T-helper 2 cell (primary cell): ENCODE measurements around the gene LSM10.
A peak's percentile ranks its signal among the peaks of the same experiment; 100 is the strongest.

Experiments used
- DNase-seq, 5 experiments: peaks; one replicate each; pipeline versions ENCODE4 v3.0.0 to v3.0.0-alpha.2; 2012 to 2022

LSM10 gene

DNA sequence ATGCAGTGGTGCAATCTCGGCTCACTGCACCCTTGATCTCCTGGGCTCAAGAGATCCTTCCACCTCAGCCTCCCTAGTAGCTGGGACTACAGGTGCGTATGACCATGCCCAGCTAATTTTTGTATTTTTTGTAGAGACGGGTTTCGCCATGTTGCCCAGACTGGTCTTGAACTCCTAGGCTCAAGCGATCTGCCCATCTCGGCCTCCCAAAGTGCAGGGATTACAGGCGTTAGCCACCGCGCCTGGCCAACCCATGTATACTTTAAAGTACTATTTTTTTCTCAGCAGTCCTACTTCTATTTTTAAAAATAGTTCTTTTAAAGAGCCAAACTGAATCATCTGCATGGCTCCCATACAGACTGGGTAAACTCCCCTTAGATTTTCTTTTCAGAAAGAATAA is 15.5 kb downstream of the LSM10 start:
- no peak for DNase-seq

DNA sequence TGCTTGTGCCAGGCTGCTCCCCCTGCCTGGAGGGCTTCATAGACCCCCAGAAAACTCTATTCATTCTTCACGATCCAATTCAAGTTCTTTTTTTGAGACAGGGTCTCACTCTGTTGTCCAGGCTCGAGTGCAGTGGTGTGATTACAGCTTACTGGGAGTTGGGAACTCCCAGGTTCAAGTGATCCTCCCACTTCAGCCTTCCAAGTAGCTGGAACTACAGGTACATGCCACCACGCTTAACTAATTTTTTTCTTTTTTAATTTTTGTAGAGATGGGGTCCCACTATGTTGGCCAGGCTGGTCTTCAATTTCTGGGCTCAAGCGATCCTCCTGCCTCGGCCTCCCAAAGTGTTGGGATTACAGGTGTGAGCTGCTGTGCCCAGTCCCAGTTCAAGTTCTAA is 16.3 kb downstream of the LSM10 start:
- no peak for DNase-seq

DNA sequence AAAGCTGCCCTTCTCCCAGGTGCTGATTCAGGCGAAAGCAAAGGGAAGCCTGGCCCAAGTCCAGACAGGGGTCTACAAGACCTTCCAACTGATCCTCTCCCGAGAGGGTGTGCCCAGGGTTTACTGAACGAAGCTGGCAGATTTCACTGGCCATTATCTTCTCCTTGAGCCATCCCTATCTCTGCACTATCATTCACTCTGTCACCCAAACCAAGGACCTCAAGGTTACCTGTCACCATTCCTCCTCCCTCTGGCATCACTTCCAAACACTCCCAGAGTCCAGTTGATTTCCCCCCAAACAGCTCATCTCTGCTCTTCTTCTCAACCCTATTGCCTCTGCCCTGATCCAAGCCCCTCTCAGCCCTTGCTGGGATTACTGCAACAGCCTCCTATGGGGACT is 16.9 kb downstream of the LSM10 start:
- no peak for DNase-seq

DNA sequence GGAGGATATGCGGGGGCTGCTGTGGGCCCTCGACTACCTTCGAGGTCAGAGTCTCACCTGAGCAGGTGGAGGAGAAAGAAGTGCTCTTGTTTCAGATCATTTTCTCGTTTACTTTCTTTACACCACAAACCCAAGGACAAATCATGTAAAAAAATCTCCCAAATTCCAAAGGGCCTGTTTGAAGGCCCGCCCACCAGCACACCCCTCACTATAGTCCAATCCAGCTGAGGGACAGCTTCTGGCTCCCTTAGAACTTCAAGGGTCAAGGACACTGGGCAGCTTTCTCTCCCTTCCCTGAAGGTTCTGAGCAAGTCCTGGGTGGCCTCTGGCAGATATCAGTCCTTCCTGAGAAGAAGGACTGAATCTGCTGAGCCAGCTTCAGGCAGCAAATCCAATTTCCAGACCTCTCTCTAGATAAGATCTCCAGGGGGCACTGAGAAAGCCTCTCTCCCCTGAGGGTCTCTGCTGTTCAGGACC is 17.5 kb downstream of the LSM10 start:
- no peak for DNase-seq

DNA sequence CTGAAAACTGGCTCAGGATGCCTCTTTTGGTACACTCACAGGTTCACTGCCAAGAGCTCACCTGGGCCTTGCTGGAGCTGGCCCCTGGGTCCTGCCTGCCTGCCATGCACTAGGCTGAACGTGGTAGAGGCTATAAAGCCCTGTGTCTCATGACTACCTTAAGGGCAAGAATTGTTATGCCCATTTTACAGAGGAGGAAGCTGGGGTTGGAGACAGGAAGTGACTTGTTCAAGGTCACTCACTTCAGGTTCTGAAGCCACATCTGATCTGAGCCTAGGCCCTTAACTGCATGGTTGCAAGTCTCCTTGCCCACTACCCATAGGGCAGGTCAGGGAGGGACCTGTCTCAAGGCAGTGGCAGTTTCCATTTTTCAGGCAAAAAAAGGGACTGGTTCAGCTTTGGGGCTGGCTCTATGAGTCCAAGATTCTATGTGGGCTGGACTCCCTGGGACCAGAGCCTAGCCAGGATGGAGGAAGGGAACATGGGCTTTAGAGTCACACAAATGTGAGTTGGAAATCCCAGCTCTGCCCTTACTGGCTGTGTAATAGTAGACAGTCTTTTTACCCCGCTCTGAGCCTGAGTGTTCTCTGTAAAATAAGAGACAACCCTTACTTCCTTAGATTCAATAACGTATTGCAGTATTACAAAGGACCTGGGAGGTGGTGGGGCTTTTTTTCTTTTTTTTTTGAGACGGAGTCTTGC is 19.8 kb downstream of the LSM10 start:
- DNase-seq = peak in 1 of 5 experiments; percentile 42

DNA sequence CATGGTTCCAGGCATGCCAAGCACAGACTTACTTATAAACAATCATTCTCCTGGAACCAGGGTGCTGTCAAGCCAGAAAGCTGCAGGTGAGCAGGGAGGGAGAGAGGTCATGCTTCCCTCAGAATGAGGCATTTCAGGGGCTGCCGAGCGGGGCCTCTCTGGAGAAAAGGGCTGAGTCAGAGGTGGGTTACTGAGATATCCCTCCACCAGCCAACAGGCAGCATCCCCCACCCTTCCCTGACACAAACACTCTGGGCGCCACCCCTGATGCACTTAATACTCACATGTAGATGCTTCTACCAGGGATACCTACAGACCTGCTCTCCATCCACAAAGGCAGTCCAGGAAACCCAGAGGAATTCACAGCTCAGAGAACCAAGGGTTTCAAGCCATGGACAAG is 25.1 kb downstream of the LSM10 start:
- DNase-seq = no peak

DNA sequence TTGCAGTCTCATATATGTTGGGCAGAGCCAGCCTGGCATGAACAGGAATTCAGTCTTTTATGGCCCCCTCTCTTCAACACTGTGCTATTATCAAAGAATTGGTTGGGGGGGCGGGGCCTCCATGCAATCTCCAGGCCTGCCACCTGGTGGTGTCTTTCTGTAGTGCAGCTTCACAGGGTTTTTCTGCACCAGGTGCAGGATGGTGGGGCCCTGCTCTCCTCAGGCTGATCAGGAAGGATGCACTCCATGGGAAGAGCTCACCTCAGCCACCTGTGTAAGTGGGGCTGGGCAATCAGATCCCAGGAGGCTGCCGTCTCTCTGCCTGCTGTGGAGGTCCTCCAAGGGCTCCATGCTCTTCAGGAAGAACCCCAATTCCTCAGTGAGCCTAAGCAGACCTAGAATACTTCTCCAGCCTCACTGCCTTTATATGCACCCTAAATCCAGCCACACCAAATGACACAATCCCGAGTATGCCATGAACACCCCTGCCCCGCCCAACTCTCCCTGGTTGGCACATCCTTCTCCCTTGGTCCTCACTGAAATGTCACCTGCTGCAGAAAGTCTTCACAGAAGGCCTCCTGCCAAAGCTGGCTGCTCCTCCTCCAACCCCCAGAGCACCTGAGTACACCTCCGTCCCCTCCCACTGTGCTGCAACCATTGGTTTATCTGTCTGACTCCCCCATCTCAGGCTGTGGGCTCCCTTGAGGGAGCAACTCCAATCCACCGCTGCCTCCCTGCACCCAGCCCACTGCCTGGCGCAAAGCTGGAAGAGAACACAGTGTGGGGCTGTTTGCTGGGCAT is 28.4 kb downstream of the LSM10 start:
- DNase-seq = peak; percentile 59 to 81 (median 75)

DNA sequence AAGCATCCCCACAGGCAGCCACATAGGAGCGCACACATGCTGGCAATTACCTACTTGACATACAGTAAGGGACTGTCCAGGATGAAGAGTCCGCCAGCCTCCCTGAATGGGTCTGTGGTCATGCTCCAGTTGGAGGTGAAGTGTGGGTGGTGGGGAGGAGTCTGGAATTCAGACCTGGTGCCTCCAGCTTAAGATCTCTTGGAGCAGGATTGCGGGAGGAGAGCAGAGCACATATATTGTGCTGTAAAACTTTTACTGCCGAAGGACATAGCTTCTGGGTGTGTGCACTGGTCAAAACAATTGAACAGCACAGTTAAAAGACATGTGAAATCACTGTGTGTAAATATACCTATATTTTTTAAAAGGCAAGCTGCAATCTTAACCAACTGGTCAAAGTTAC is 29.9 kb downstream of the LSM10 start:
- DNase-seq = no peak

DNA sequence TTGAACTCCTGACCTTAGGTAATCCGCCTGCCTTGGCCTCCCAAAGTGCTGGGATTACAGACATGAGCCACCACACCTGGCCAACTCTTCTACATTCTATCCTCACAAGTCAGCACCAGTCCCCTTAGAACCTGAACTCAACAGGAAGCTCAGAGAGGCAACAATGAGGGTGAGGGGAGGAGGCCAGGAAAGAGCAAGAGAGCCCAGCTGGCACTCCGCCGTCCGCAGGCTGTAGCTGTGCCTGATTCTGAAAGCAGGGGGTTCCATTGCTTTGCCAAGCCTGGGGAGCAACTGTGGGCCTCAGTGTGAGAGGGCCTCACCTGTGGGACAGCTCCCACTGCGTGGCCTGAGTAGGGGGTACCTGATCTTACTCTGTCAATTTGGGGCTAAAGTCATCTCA is 30.6 kb downstream of the LSM10 start:
- DNase-seq = peak in 2 of 5 experiments; percentile 16 to 42

DNA sequence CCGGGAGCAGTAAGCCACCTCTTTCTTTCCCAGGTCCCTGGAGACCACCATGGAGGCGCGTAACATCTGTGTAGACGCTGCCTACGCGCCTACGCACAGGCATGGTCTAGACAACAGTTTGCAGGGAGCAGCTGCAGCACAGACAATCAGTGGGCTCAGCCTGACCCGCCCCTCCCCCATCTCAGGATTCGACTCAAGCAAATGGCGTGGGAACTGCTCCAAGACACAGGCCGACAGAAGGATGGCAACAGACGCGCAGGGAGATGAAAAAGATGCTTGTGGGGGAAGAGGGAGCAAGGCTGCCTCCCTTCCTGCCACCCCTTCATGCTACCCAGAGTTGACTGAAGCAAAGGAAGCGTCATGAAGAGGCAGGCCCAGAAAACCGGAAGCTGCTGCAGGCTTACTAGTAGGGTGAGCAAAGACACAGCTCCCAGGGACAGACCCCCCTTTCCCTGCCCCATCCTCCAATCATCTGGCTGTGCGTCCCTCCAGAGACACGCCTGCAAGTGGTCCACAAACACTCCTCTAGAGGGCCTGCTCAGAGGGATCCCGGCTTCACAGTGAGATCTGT is 31.5 kb downstream of the LSM10 start:
- DNase-seq = peak in 3 of 5 experiments; percentile 43 to 82 (median 51)

DNA sequence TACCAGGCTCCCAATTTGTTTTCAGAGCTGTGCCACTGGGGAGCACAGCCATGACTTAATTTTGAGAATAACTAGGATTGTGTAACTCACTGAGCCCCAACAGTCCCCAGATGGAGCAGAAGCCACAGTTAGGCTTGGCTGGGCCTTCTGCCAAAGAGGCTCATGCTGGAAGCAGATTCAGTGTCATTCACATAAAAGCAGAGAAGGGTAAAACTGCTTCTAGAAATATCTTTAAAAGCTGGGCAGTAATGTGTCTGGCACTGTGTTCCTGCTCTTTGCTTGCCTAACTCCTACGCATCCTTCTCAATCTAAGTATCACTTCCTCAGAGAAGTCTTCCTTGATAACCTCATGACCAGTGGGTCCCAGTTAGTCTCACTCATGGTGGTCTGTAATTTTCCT is 32.3 kb downstream of the LSM10 start:
- DNase-seq = no peak

DNA sequence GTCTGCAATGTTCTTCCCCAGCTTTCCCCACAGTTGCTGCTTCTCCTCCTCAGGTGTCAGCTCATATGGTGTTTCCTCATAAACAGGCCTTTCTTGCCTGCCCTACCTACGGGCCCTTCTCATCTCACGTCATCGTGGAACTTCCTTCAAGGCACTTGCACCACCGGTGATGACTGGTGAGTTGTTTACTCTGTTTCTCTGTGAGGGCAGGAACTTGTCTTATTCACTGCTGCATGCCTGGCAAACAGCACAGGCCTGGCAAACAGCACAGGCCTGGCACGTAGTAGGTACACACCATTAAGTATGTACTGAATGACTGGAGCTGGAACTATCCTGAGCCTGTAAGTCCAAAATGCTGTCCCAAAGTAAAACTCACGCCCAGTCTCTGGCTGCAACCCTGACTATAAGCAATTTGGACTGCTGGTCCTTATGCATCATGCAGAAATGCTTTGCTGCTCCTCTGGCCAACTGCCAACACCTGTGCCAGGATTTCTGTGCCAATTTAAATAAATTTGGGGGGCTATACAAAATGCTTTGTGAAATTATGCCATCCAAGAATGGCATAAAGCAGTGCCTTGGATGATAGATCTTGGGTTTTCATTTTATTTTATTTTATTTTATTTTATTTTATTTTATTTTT is 37.7 kb downstream of the LSM10 start:
- peak in 1 of 5 experiments; percentile 69 for DNase-seq

DNA sequence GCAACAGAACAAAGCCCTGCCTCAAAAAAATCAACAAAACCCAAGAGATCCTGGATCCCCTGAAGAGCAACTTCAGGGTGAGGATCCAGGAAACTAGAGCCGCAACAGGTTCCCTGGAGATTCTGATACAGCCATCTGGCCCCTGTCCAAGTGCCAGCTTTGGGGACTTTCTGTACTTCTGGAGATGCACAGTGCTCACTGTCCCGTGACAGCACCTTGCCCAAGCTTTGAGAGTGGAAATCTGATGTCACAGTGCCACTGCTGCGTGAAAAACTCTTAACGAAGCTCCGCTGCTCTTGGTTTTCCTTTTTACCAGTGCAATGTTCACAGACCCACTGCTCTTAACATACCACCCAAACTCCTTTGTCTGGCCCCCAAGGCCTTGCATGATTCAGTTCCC is 38.3 kb downstream of the LSM10 start:
- DNase-seq = no peak

DNA sequence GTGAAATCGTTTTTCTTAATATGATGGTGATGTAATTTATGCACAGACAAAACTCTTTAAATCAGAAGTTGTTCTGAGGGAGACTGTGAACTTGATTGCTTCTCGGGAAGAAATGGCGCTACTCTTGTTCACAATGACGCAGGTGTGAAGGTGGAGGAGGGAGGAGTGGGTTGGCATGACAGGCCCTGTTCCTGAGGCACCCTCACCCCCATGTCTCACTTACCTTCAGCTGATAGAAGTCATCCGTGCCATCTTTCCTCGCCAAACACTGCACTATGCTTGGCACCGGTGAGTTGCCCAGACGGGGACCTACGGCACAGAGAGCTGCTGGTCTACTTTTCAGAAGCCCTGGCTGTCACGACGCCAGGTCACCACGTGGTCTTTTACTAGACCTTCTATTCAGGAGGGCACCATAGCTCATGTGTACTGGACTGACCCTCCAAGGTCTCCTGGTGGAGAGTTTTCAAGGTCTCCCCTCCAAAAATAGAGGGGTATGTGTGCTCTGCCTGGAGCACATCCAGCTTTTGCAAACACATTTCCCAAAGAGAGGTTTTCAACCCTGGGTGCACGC is 39.1 kb downstream of the LSM10 start:
- DNase-seq = no peak

DNA sequence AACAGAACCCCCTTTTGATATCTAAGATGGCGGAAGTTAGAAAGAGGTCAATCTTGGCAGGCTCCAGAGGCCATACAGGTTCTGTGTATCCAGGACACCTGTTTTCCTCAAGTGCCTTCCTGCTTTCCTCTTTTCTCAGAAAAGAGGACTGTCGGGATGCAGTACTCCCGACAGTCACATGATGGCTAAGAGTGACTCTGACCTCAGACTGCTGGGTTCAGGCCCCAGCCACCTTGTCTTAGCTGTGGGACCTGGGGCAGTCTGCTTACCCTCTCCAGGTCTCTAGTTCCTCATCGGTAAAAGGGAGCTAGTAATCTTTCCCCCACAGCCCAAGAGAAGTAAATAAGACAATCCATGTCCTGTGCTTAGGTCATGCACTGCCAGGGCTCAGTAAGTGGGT is 41.9 kb downstream of the LSM10 start:
- DNase-seq = no peak

DNA sequence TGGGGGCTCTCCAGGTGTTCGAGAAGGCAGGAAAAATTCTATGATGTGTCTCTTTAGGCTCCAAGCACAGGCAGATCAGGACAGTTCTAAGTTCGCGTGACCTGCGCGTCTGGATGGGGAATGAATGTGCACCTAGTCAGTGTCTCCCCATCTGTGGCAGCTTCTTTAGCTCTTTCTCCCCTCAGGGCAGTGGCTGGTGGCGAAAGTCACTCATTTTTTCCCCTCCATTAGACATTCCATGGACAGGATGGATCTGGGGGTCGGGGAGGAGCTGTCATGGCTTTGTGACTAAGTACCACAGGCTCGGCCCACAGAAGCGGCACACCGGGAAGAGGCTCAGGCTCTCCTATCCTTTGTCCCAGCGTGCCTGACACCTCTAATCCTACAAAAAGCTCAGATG is 43.2 kb downstream of the LSM10 start:
- no peak for DNase-seq

DNA sequence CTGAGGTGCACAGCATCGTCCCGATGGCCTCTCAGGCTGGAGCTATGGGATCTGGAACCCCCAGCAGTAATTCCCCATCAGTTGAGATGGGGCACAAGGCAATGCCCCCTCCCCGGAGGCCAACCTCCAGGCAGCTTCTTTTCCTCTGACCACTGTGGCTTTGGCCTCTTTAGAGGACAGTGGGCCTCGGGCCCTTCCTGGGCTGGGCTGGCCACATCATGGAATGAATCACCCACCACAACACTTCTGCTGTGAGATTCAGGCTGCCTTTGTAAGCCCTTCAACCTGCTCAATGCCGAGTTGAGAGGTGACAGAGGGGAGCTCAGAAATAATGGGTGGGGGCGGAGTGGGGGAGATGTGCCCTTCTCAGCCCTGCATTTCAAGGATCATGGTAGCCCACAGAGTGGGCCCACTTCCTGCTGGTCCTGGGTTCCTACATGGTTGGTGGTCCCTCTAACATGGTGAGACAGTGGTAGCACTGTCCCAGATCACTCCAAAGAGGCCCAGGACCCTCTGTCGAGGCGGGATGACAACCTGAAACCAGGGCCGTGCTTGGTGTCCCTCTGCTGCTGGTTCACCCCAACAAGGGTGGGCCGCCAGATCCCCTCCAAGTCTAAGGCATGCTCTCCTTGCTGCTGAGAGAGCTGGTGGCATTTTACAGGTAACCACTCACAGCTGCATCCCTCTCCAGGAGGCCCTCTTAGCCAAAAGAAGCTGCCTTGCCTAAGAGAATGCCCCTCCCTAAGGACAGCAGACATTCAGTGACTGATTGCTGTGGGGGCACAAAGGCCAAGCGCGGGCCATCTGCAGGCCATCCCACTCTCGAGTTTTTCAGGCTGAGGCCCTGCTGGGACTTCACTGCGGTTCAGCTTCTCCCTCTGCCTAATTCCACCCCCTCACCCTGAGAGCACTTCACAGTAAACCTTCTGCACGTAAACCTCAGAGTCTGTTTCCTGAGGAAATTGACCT is 44.5 kb downstream of the LSM10 start:
- no peak for DNase-seq

DNA sequence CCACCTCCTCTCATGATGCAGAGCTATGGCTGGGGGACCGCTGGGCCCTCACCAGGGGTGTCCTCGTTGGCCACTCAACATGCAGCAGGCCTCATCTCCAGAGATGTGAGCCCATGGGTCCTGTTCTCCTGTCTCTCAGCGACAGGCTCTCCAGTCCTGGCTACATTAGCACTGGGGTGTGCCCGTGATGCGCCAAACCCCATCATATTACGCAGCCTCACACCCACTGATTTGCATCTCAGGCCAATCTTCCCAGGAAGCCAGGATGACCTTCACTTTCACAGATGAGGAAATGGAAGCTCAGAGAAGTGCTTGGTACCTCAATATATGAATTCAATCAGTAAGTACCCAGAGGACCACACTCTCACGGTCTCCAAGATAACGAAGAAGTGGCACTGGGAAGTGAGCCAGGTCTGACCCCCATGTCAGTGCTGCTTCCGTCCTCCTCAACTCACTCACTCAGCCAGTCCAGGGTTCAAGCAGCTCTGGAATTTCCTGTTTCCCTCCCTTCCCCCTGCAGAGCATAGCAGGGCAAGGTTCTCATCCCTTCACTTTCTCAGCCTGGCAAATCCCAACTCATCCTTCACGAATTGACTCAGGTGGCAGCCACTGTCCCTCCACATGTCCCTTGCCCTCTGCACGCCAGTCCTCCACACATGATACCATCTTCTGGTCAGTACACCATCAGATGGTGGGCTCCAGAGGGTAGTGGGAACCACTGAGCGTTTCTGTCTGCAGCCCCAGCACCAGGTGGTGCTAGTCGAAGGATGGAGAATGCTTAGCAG is 45.4 kb downstream of the LSM10 start:
- DNase-seq = no peak

DNA sequence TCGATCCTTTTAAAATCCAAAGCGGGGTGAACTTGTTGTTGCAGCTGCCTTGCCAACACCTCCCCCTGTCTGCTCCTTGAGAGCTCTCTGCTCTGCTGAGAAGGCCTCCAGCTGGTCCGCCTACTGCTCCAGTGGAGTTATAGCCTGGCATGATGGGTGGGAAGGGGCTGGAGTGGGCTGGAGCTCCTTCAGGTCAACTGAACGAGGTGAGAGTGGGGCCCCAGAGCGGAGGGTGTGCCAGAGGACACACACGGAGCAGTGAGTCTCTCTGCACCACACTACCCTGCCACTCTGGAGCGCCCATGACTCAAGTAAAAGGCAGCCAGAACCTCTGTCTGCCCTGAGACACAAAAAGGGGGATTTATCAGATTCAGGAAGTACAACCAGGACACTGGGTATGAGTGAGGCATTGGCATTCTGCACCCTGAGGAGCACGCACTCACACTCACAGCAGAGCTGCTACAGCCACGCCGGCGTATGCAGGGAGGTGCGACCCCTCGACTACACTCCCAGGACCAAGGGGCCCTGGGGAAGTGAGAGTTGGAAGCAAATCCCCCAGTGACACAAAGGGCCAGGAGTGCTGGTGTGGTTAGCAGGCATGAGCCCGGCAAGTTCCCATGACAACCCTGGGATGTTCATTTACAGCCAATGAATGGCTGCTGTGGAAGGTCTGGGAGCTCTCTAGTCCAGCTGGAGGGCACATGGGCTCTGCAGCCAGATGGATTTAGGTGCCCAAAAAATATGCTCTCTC is 46.3 kb downstream of the LSM10 start:
- no peak for DNase-seq

DNA sequence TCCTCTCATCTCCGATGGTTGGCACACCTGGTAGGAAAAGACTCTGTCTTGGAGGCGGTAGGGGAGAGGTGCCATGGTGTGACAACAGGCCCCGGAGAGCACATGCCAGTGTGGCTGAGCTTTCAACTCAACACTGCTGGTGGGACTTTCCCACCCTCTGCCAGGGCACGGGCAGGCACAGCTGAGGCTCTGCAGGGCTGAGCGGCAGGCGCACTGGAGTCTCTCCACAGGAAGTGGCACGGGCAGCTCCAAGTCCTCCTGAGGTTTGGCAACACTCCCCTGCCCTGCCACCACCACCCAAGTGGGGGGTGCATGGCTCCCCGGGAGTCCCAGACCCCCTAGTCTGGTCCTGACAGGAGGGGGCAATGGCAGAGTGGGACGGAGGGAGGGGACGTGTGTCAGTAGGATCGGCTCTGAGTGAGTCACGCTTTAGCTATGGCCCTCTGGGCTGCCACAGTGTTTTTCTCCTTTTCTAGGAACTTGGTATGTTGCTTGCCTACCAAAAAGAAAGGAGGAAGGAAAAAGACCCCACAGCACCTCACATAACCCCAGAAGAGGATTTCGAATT is 47.0 kb downstream of the LSM10 start:
- peak in 4 of 5 experiments; percentile 10 to 79 (median 14) for DNase-seq
